UCSD-AML1 (cell line): ENCODE data around the gene PPFIA2.

Source experiments
- DNase-seq: peaks from one replicate; lab custom pipeline; 2025; ENCODE audit not compliant: unreplicated experiment; lab: John Stamatoyannopoulos, UW

Gene PPFIA2

DNA sequence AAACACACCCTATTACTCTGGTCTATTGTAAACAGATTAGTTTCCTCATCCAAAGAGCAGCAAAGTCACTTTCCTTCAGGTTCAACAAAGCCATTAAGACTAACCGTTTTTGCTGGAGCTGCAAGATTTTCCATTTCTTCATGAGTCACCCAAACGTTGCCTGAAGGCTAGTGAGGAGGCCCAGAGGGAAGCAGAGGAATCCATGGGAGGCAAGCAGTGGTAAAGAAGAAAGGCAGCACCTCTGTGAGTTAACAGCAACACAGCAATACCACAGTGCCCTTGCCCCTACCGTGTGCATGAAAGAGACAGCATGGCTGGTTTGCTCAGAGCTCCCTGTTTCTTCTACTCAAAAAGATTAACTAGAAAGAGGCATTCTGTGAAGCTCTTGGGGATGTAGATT is 475.0 kb downstream of the PPFIA2 start:
- no peak for DNase-seq

DNA sequence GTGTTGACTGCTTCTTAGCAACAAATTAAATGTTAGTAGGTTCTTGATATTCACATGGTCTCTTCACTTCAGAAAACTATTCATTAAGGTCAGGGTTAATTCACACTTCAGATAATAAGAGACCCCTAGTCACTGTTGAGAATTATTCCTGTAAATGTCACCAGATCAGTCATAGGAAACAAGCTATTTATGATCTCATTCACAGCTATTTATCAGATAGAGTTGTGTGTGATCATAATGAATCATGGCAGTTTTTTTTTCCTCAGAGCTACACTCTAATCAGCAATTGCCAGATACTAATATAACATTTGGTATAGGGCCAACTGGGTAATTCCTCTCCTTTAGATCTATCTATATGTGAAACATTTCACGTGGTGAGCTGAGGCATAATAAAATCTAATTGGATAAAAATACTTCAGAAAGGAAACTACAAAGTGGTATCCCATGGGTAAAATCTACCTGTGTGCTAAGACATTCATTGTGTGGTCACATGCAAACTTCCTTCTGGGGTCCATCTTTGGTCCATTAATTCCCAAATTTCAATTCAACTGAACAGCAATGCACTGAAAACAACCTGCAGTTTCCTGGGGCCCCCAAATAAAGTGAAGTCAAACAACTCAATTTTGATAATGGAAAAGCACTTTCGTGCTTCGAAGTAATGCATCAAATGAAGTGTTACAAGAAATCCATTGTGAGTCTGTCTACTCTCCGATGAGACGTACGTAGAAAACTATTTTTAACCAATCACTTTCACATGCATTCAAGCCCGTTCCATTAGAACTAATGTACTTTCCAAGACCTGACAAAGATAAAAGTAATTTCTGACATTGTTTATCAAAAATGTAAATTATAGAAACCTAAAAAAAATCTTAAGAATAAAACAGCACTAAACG is 484.3 kb downstream of the PPFIA2 start:
- DNase-seq, result no peak

DNA sequence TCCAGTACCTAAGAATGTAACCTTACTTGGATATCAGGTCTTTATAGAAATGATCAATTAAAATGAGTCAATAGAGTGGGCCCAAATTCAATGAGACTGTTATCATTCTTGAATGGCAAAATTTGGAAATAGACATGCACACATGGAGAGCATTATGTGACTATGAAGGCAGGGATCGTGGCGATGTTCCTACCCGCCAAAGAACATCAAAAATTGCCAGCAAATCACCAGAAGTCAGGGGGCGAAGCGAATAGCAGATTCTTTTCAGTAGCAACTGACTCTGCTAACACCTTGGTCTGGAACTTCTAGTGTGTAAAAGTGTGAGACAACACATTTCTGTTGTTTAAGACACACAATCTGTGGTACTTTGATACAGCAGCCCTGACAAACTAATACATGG is 488.8 kb downstream of the PPFIA2 start:
- no peak for DNase-seq

DNA sequence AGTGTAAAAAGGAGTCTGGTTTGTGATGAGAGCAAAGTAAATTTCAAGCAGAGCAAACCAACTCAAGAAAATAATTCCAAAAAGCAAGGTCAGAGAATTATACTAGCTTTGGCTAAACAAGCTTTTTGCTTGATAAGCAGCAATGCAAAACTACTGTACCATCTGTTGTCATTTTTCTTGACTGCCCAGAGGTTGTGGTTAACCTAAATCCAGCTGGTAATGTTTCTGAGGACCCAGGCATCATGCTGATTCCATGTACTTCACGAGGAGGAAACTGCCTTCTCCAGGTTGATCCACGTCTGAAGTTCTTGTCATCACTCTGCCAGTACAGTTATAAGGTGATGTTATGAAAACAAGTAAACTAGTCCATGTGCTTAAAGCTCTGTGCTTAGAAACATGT is 496.1 kb downstream of the PPFIA2 start:
- DNase-seq, result no peak

DNA sequence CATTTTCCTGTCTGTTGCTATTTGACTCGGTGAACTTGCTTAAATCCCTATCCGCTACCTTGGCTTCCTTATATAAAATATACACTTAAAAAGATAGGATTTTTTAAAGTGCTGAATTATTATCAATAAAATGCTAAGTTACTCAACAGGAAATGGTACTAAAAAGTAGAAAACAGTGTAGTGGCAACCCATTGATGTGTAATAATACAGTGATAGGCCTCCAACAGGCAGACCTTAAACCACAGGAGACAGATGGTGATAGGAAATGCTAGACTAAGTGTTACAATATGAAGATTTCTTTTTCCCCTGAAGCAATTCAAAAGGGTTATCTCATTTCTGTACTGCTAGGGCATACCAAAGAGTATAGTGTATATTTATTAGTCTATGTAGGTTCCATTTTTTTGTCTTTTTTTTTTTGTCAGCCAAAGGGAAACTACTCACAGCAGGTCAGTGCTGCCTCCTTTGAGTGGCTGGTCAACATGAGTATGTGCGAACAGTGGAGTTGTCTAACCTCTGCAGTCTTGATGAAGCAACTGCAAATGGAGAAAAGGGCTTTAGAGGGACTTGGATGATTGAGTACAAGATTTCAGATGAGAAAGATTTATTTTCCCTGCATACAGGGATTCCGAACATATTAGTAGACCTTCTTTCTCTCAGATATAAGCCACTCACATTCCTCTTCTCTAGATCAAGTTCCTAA is 497.5 kb downstream of the PPFIA2 start:
- no peak for DNase-seq

DNA sequence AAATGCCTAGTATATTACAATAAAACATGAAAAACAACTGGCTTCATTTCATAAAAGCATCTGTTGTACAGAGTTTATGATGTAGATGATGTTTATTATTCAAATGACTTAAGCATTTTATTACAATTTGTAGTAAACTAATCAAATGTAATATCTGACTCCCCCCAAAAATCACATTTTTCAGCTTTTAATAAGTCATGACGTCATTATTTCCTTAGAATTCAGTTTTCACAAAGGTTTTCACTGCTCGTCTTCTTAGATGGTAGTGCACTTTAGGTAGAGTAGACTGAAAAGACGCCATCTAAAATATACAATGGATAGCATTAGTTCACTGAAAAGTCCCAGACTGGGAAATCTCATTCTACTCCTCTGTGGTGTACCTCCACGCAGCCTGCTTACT is 499.8 kb downstream of the PPFIA2 start:
- DNase-seq, result no peak

DNA sequence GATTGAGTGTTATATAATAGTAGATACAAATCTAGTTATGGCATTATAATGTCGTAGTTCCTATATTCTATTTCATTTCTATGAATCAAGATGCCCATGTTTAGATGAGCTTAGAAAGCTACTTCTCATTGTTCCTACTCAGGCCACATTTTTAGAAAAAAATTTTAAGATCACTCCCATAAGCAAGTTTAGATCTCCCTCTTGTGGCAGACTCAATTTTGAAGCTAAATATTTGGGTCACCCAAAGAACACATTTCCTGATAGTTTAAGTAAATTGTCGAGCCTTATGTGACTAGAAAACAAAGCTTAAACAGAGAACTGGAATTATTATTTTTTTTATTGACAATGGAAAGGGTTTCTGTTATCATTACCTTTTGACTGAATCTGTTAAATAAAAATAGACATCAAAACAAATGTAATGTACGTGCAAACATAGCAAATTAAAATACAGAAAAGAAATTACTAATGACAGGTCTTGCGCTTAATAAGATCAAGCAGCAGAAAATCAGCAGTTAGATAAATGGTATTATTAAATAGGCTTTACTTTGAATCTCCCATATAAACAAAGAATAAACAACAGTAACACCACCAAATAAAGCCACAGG is 501.1 kb downstream of the PPFIA2 start:
- no peak for DNase-seq

DNA sequence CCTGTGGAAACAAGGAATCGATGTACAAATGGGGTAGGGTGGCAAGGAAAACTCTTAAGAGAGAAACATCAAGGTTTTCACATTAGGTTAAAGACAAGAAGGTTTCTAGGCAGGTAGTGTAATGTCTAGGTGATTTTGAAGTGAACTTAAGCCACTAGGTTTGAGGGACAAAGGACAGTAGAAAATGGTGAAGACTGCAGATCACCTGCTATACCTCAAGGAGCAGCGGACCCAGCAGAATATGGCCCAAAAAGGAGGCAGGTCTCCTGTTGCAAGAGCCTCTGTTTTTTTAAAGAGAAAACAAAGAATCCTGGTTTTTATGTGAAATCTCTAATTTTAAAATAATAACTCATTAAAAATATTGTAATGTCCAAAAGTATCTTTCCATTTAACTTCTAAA is 503.2 kb downstream of the PPFIA2 start:
- DNase-seq, result no peak

DNA sequence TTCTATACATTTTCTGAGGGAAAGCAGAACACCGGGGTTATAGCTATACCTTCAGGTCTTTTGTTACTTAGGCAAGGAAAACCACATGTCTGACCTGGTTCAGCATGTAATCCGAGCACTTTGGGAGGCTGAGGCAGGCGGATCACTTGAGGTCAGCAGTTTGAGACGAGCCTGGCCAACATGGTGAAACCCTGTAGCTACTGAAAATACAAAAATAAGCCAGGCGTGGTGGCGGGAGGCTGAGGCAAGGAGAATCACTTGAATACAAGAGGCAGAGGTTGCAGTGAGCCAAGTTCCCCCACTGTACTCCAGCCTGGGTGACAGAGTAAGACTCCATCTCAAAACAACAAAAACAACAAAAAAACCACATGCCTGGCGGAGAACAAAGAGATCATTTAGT is 503.7 kb downstream of the PPFIA2 start:
- no peak for DNase-seq

DNA sequence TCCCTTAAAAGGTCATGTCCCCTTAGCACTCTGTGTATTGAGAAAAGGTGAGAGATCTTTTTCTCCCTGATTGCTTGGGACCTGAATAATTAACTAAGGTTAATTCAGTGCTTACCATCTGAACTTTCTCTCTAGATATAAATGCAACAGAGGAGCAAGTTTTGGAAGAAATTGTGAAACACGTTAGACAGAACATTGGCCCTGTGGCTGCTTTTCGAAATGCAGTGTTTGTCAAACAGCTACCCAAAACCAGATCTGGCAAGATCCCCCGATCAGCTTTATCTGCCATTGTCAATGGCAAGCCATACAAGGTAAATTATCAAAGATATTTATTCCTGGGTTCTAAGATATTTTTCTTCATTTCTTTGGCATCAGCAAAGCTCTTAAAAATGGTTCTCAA is 505.8 kb downstream of the PPFIA2 start:
- DNase-seq, result no peak

DNA sequence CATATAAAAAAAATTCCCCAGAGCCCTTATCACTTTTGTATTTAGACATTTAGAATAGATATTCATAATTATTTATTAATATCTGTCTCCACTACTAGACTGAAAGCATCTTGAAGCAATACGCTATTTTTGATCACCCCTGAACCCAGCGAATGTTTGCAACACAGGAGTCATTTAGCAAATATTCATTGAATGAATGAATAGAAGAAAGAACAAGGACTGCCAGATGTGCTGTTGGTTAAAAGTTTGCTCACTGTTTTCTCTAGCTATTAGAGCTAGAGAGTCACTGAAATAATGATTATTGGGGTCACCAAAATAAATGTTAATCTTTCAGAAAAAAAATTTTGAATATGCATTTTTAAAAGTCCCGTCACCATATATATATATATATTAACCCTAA is 506.9 kb downstream of the PPFIA2 start:
- no peak for DNase-seq

DNA sequence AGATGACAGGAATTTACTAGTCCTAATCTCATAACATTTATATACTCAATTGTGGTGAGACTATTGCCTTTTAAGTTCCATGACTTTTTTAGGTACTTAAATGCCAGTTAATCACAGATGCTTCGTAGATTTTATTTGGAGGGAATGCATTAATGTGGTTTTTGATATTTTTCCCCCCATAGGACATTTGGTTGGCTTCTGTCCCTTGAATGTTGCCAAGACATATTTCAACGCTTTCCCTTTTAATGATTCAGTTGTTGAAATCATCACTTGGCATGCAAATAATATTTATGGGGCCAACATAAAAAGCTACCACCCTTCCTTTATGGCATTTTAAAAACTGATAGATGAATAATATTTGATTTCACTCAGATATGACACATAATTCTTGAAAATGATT is 509.2 kb downstream of the PPFIA2 start:
- DNase-seq, result no peak

DNA sequence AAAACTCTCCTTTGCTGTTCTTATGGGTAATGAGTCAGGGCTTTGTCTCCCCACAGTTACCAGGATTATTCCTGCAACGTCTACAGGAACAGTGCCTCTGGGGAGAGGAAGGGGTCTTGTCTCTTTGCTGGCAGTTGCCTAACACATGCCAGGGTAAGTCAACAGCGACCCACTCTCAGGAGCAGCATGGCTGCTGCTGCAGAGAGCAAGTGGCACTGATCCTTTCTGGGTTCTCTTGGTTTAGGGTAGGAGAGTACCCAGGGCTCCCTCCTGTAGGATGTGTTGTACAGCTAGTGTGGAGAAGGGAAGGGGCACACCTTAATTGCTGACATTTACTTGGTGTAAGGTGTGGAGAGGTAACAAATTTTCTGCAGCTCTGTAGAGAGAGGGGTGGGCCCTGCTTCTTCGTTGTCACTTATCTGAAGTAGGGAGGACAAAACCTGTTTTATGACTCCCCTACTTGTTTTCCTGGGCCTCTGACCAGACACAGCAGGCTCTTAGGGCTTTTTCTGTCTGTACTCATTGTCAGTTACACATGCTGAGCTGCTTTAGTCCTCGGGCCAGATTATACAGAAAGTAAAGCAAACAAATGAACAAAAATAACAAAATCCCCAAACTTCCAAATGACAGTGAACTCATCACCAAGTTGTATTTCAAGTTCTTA is 513.1 kb downstream of the PPFIA2 start:
- DNase-seq, result no peak

DNA sequence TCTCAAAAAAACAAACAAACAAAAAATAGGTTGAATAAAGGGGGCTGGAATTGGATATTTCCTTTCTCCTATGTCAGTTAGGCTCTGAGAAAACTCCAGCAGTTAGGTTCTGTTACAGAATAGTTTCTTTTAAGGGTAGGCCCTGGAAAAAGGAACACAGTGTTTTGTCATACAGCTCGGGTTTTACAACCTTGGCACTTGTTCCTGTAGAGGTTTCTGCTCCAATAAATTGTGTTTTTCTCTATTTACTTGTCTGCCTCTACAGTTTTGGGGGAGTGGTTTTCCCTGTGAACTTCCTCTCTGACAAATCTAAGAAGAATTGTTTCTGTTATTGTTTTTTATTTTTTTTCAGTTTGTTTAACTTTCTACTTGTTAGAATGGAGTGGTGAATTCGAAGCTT is 513.7 kb downstream of the PPFIA2 start:
- DNase-seq, result no peak

DNA sequence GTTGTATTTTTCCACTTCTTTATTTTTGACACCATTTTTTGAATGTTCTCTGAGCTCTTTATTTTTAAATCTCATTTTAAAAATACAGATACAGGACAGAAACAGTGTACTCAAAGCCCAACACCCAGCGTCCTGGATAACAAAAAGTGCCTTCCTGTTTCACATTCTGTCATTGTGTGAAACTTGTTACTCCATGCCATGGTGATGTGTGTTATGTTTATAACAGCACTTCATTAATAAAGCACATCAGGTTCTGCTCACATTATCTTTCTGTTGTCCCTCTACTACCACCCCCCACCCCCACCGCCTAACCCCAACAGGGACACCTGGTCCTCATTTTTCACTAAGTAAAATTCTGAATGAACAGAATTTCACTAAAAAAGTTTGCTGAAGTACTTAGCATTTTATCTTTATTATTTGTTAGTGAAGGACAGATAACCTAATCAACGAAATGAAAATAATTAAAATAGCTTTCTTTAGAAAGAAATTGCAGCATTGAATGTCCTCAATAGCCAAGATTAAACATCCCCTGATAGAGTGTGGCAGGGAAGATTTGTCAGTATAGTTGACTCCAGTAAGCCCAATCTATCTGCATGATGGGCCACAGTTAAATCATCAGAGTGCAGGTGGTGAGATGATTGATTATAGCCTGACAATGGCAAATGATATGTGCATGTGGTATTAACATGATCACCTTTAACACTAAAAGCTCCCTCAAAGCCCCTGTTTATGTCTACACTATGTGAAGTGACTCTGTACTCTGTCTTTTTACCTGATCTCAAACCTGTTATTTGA is 527.4 kb downstream of the PPFIA2 start:
- no peak for DNase-seq

DNA sequence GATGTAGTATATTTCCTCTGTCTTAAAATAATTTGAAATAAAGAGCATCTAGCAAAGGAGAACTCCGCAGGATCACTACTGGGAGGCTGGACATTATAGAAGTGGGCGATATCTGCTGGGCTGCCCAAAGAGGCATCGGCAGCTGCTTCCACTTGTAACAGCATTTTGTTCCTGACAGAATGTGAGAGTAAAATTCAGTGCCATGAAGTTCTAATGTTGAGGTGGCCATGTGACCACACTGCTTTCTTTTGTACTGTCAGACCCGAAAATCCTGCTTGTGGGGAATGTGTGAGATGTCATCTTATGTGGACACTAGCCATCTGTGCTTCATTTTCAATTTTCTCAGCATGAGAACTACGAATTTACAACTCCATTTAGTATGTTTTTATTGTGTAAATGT is 529.4 kb downstream of the PPFIA2 start:
- no peak for DNase-seq

DNA sequence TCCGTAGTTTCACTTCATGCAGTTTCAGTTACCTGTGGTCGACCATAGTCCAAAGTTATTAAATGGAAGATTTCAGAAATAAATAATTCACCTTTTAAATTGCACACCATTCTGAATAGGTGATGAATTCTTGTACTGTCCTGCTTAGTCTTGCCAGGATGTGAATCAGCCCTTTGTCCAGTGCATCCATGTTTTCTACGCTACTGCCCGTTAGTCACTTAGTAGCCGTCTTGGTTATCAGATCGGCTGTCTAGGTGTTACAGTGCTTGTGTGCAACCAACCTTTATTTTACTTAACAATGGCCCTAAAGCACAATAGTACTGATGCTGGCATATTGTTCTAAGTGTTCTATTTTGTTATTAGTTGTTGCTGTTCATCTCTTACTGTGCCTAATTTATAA is 534.5 kb downstream of the PPFIA2 start:
- DNase-seq, result no peak

DNA sequence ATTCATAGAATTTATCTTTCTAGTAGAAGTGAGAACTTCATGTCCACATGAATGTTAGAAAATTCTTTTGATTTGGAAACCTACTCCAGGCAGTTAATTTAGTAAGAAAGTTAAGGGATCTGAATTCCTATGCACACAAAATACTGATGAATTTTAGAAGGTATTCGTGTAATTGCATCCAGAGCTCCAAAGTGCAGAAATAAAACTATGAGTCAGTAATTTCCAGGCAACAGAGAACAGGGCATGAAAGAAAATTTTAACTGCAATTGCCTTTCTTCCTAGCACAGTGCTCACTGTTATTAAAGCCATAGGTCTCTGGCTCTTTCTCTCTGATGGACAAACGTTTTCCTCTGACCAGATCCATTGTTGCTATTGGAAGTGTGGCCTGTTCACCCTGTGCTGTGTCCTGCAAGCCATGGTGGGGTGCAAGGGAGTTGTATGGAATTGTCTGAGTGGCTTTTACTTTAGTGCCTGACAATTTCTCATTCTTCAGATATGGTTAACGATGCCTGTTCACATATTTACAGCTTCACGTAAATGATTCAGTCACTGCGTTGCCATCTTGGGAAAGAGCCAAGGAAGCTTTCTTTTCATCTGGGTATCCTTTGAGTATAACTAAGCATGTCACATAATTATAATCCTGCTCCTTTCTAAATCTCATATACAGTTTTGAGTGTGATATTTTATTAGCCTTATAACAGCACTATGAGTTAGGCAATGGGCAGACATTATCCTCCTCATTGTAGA is 536.1 kb downstream of the PPFIA2 start:
- peak; percentile 1 for DNase-seq

DNA sequence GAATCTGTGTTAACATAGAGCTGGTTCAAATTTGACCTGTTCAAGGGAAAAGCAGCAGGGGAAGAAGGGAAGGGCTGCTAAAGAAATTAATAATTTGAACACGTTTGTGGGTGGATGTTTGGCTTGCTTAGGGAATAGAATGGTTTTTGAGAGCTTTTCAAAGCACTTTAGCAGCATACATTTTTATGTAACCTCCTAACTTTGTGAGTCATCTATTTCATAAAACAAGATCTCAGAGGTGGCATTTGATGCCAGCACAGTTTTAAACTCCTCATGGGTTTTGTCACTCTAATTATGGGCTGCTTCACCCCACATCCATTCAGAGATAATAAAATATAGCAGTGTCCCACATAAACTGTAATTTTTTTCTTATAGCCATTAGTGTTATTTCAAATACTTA is 537.5 kb downstream of the PPFIA2 start:
- DNase-seq, result no peak

DNA sequence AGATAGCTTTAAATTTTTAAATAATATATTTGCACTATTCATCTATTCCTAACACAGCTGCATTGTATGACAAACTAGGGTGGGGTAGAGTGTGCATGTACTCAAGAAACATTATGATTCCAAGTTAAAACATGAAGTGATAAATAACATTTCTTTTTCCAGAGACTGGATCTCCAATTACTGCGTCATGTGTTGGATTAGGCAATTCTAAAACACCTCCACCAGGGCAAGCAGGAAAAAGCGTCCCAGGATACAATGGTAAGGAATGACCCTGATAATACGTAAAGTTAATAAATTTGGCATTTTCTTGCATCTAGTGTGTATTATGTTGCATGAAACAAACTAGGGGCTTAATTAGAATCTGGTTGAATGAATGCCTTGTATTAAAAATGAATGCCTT is 542.4 kb downstream of the PPFIA2 start:
- DNase-seq, result no peak
